ENCODE results near the gene LGR4.

The LGR4 gene

DNA sequence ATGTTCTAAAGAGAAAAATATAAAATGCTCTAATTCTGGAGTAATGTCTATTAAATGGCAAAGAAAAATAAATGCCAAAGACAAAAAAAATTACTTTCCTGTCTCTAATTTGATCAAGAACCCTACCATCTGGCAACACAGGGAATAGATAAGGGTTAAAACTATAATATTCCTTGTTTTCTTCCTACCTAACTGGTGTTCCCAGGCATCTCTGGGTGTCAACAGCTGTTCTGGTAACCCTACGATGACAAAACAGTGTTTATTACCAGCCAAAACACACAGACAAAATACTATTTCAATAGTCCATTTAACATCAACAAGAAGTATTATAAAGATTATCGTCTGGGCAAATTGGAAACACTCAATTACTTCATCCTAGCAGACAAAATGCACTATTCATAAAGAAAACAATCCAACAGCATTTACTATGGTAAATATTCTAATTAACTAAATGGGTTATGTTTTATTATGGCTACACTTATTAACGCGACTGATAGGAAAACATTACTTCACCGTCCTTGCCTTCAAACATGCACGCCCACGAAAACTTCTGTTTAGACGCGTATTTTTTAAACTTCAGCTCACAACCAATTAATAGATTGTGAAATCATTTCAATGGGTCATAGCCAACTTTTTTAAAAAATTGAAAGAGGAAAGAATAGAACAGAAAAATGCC, 50.6 kb downstream of the LGR4 start:
- DNase-seq: no peak

- no peak for DNase-seq
Measured at GRCh38 chr11:27420722-27421572, 51.6 kb downstream of the LGR4 start.

DNA sequence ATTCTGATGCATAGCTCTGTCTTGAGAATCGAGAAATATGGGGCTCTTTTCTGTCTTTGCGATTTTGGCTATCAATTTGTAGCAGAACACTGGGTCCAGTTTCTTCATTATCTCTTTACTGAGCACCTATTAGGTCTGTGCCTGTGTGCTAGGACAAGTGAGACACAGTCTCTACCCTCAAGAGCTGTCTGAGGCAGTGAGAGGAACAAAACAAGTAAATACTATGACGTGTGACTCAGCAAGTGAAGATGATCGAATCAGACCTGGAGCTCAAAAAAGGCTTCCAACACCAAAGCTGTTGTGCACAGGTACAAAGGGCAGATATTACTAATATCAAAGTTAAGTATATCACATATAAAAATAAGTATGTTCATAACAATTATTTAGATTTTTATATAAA, 52.4 kb downstream of the LGR4 start:
- DNase-seq: no peak

GRCh38 chr11:27418356-27418755, 54.2 kb downstream of the LGR4 start:
- no peak for DNase-seq

- DNase-seq: no peak
Measured at GRCh38 chr11:27416568-27417176, 55.9 kb downstream of the LGR4 start.

DNA sequence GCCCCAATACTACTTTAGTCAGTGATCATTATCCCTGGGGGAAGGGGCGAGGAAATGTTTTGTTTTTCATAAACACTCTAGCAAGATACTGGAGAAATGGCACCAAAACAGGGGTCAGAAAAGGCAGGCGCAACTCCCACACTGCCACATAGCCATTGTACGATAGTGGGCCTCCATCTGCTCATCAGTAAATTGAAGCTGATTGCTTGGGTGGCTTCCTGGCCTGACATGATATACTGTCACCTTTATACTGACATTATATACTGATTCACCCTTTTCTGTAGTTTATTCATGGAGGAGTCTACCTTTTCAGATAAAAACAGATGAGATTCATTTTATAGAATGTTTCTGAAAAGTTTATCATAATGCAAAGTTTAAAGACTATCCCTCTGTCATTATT, 57.9 kb downstream of the LGR4 start:
- no peak for DNase-seq

DNA sequence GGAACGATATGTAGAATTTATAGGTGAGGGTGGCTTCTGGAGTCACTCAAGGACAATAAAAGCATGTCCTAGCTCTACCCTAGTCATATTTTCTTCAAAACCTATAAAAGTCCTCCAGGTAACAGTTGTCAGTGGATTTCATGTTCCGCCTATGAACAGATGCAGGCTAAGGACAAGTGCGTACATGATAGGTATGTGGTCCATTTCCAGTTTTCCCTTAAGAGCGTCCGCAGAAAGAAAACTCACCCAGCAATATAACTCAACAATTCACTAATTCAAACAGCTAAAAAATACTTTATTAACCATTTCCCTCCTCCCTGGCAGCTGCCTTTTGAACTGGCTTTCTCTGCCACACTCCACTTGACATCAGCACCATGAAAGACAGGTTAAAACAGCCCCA, 59.4 kb downstream of the LGR4 start:
- DNase-seq: no peak

DNA sequence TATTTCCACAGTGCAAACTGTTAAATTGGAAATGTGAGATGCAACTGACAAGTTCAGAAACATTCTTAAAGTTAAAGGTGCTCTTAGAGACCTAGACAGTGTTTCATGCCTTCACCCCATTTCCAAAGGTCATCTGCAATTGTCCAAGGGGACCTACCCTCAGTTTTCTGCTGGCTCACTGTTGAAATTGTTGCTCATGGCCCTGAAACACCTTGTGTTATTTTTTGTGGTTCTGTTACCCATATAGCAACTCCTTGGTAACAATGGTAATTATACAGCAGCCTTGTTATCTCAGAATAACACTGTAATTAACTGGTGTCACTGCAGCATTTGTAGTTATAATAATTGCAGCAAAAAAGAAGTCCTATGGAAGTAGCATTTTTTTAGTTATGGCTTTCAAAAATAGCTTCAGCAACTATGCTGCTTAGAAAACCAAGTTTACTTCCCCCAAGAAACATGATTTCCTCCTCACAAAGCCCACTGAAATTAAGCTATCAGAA, 60.3 kb downstream of the LGR4 start:
- no peak for DNase-seq

- no peak for DNase-seq
Measured at GRCh38 chr11:27411328-27411727, 61.3 kb downstream of the LGR4 start.

GRCh38 chr11:27410272-27410671, 62.3 kb downstream of the LGR4 start:
- no peak for DNase-seq

DNA sequence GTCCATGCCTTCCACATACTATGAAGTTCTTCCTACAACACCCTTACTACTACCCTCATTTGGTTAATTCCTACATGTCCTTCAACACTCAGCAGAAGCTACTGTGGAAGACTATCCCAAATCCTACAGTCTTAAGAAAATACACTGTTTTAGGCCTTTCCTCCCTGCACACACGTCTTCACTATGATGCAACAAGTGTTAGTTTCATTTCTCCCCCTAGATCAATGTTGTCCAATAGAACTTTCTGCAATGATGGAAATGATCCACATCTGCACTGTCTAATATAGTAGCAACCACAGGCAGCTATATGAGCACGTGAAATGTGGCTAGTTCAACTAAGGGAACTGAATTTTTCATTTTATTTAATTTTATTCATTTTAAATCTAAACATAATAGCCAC, 62.8 kb downstream of the LGR4 start:
- no peak for DNase-seq

- no peak for DNase-seq
Measured at GRCh38 chr11:27409049-27409448, 63.5 kb downstream of the LGR4 start.

DNA sequence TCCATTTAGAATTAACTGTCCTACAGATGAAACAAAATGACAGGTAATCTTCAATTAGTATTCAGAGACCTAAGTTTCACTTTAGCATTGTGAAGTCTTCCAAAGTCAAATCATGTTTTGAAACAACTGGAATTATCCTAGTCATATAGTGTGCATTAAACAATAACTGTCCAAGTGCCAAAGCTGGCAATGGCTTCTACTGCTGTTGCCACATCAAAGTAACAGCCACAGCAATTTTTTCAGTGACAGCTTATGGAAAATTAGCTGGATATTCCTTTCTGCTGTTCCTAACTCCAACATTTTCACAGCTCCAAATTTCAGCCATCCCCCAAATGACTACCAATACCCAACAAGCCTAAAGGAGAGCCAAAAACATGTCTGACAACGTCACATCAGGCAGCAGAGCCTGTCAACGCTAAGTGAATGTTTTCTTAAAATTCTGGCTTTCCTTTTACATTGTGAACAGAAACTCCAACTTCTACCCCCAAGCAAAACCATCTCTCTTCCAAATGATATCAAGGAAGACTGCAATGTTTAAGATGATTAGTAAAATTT, 64.3 kb downstream of the LGR4 start:
- no peak for DNase-seq

DNA sequence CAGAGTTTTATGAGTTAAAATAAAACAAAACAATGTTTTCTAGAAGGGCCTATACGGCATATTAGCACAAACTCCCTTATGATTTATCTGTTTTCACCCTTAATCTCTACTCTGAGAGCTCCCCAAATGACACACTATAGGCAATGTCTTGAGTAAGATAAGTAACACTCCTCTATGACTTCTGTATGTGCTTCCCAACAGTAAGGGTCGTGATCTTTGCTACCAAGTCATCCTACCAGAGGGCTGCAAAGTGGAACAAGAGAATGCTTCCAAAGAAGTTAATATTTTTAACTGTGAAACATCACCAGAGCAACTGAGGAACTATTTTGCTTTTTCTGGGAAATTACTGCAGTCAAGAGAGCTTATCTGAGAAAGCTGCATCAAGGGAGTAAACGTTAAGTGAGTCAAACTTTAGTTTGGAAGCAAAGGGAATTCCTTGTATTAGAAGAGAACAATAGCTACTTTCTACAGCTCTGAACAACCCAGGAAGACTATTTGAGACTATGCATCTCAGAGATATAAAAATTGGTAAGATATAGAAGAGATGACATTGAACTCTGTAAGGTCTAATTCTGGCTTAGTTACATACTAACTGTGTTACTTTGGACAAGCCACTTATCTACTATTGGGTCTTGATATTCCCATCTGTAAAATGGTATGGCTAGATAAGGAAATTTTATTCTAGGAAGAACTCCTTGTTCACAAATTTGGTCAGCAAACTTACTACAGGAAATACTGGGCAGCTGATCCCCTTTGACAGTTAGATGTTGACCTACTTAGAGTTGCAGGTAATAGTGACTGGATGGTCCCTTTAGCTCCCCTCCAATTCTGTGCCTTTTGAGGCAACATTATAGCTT, 65.9 kb downstream of the LGR4 start:
- DNase-seq: no peak

DNA sequence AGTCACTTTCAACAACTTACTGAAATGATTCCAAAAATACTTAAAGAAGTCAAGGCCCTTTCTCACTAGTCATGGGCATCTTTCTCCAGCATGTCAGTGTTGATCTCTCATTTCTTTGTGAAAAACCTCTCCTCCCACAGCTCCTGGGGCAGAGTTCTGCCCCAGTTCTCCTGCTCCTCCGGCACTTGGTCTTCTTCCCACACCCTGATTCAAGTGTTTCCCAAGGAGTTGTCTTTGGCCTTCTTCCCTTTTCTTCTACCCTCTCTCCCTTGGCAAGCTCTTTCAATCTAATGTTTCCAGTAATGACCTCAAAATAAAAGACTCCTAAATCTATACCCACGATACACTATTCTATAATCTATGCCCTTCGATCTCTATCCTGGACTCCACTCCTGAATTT, 67.5 kb downstream of the LGR4 start:
- no peak for DNase-seq

- DNase-seq: no peak
Measured at GRCh38 chr11:27404427-27404826, 68.2 kb downstream of the LGR4 start.

- no peak for DNase-seq
Measured at GRCh38 chr11:27403195-27403594, 69.4 kb downstream of the LGR4 start.

- no peak for DNase-seq
Measured at GRCh38 chr11:27402450-27402849, 70.1 kb downstream of the LGR4 start.

DNA sequence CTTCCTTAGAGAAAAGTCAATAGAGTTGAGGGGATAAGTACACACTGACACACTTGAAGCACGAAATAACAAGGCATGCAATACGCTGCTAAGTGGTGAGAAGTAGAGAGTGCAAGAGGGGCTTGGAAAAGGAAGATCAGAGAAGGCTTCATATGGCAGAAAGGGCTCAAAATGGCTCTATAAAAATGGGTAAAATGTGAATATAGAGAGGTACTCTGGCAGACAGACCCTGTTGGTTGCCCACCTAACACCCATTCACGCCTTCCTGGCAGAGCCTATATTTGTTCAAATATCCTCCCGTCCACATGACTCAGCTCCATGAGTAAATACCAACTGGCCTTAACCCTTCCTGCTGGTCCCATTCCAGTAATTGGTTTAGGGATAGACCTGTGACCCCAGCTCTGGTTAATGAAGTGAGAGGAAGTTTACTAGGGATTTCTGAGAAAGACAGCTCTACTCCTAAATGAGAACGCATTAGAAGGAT, 70.7 kb downstream of the LGR4 start:
- DNase-seq: no peak

DNA sequence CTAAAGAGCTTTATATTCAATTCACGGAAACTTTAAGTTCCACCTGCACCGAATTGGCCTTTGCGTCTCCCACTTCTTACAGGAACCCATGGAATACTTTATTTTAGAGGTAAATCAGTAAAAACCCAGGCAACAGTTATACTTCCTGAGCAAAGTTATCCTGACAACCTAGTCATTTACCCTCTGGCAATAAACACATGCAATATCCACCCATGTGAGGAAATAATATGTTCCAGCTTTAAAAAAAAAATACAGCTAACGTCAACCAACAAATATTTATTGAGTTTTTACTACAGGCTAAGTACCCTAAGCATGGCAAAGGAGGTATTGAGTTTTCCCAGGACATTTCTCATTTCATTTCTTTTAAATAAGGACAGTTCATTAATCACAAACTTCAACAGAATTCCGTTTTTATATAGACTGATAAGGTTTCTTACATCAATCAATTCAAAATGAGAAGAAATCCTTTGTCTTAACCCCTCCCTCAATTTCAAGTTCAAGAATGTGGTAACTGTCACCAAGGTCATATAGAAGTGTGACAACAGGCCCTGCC, 71.2 kb downstream of the LGR4 start:
- DNase-seq: no peak

DNA sequence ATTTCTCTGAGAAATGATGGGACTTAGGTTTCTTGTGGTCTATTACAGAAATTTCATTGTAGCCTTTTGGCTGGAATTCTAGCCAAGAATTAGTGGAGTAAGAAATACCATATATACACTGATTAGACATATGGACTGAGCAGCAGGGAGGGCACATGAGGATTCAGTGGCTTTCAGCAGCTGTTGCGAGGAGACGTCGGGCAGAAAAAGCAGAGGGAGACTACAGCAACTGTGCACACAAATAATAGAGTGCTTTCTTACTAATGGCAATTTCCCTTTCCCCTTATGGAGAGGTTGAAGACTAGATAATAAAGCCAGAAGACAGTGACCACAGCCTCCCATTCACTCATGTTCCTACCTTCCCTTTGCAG, 74.2 kb downstream of the LGR4 start:
- no peak for DNase-seq
